NCI-H510A (cell line): ENCODE results near the gene EPHA8.

Experiments
- DNase-seq: peaks from one replicate; lab custom pipeline; 2025; lab: John Stamatoyannopoulos, UW

The EPHA8 gene

DNA sequence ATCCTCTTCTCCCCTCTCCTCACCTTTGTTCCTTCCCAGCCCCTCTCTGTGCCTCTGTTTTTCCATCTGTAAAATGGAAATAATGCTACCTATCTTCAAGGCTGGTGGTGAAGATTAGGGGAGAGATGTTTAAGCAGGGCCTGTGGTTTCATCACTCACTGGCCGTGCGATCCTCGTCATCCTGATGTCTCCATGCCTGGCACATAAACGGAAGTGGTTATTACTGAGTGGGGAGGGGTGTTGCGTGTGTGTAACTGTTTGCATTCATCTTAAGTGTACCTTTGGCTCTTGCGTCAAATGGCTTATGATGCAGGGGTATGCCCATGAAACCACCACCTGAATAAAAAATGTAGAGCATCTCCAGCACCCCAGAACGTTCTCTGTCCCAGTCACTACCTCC lies 56.0 kb downstream of the EPHA8 start:
- no peak for DNase-seq

DNA sequence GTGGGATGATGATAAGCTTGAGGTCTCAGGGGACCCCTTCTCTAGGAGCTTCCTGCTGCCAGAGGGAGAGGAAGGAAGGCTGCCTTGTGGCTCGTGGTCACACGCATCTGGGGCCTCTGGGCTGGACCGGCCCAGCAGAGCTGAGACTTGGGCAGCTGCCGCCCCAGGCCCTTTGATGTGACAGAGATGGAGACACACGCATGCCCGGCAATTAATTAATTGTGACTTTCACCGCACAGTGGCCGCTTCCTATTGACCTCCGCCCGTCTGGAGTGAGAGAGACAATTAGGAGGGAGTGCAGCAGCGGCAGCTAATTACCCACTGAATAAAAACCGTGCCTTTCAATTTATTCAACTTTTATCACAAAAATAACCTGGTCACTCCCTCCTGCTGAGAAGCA lies 56.5 kb downstream of the EPHA8 start:
- no peak for DNase-seq

DNA sequence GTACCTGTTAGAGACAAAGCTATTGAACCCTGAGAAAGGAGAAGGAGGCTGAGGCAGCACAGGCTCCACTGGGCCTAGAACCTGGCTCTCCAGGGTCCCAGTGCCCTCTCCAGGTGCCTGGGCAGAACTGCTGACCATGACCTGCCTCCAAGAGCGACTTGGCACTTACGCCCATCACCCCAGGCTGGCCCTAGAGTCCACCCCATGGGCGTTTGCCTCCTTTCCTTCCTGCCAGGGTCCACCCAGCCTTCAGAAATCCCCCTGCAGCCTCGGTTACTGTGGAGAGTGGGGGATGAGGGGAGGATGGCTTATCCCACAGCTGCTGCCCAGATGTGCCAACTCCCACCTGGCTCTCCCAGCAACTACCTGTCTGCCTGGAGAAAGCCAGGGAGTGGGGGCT lies 58.5 kb downstream of the EPHA8 start:
- DNase-seq = no peak

DNA sequence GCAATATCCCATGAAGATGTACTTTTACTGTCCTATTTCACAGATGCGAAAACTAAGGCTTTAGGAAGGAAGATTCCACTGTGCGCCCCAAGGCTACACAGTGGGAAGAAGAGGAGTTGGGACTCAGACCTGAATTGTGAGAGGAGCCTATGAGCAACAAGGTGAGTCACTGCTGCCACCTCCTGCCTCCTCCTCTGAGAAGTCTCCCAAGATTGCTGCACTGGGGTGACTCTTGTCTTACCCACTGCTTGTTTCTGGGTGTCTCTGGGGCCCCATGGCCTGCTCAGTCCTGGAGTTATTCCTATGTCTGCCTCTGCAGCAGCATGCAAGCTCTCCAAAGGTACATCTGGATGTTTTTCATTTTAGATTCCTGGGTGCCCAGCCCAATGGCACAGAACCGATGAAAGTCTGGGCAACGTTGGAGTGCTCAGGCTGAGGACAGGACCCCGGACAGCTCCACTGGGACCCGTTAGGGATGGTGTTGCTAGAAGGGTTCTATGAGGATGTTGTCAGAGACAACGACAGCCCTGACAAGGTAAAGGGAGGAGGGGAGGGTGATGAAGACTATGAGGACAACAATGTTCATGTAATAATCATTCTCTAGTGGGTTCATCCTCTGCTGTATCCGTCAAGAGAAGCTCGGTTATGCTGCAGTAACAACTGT lies 62.1 kb downstream of the EPHA8 start:
- DNase-seq = no peak

DNA sequence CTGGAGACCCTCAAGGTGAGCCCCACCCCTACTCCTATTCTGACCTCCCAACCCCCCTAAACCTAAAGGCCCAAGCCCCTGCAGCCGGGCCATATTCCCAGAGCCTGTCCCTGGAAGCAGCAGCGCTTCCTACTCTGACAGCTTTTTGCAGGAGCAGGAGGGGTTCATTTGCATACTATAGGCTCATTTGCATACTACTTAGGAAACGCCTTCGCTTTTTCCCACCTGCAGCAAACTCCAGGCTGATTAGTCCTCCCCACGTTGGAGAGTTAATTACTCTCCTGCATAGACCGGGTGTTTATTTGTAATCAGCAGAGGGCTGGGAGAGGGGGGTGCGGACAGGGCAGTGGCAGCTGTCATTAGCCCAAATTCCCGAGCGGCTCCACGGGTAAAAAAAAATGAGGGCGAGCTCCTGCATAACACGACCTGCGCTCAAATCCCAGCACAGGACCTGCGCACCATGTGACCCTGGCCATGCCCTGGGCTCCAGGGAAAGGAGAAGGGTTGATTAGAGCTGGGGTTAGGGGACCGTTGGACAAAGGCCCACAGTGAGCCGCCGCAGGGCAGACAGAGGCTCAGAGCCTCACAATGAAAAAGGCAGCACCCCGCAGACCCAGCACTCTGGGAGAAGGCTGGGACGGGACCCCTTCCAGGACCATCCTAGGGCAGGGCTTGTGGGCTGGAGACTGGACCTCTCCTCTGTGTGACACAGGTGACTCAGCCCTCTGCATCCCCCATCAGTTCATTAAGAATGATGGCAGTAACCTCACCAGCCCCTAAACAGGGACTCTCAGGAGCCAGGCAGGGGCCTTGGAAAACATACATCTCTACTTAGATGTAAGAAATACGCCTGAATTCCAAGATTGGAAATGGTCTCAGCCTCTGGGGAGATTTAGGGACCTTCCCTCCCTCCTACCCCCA lies 63.2 kb downstream of the EPHA8 start:
- DNase-seq = no peak

DNA sequence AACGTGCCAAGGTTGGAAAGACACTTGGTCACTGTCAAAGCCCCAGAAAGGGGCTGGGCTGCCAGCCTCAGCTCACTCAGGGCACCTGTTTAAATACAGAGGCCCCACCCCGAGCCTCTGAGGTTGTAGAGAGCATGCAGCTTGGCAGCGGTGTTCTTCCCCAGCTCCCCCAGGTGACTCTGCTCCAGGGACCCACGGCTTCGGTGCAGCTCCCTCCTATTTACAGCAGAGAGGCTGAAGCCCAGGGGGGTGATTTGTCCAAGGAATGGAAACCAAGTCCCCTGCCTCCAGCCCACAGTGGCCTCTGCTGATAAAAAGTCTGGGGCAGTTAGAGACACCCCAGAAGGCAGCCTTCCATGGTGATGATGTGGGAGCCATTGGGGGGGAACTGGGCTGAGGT lies 64.0 kb downstream of the EPHA8 start:
- peak; percentile 64 for DNase-seq

DNA sequence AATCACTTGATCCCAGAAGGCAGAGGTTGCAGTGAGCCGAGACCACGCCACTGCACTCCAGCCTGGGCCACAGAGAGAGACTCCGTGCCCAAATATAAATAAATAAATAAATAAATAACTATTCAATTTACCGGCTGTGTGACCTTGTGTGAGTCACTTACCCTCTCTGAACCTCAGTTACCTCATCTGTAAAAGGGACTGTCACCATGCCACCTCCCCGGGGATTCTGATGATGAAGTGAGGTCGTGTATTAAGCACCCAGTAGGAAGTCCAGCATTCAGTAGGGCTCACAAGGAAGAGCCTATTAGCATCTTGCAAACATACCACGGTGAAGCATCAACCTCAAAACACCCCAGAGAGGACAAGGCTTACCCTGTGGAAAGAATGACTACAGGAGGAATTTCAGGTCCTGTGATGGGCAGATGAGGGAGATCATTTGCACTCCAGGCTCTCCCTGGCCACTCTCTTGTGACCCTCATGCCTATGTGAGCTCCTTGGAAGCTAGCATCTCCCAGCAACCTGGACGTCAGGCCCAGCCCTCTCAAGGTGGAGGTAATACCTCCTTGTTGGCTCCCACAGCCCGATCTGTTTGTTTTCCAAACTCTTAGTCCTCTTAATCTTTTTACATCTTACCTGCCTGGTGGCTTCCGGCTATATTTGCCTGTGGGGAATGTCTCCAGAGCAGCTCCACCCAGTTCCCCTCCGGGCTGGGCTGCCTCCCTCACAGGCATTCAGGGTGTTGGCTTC lies 65.6 kb downstream of the EPHA8 start:
- DNase-seq = no peak

DNA sequence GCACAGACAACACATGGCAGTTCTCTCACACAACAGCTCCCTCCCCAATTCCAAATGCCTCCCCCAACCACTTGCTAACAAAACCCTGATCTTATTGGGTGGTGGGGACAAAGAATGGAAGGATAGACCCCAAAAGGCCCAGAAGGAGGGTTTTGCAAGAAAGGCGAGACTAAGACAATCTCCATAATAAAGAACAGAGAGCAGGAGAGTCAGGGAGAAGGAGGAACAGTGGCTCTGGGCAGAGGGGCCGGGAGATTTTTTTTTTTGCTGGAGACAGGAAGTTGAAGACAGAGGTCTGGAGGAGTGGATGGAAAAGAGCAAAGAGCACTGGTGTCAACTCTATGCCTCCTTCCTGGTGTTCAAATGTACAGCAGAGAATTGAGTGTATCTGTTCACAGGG lies 66.6 kb downstream of the EPHA8 start:
- DNase-seq = no peak

DNA sequence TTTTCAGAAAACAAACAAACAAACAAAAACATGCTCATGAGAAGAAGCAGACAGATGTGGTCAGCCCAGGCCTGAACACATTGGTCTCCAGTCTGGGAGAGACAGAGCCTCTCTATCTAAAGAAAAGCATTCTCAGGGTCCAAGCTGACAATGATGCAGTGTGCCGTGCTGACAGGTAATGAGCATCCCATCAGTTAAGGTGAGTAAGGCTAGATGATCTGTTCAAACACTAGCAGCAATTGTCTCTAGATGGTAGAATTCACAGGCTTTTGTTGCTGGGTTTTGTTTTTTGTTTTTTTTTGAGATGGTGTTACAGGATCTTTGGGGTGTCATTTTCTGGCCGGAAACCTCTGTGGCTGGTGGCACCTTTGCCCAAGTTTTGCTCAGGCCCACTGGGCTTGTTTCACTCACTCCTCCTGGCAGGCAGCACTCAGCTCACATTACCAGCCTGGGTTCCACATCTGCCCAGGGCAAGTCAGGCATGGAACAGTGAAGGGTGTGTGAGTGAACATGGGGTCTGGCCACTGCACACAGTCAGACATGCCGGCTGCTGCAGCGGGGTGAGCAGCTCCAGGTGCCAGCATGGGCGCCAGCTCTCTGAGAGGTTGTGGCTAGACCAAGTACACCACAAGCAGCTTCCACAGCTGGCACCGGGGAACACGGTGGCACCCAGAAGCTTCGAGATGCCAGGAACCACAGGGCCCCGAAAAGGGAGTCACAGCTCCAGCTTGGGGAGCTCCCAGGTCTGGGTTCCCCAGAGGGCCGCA lies 70.6 kb downstream of the EPHA8 start:
- DNase-seq = no peak

DNA sequence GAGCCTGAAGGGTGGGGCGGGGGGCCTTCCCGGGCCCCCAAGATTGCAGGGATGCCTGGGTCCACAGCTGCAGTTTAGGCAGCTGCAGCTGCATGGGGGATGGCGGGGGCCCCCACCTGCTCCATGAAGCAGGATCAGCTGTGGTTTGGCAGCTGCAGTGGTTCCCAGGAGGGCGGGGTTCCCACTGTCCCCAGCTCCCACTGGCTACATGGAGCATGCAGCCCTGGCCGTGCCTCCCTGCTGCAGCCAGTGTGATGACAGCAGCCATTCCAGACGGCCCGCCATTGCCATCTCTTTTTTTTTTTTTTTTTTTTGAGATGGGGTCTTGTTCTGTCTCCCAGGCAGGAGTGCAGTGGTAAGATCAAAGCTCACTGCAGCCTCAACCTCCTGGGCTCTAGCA lies 72.1 kb downstream of the EPHA8 start:
- DNase-seq = no peak

DNA sequence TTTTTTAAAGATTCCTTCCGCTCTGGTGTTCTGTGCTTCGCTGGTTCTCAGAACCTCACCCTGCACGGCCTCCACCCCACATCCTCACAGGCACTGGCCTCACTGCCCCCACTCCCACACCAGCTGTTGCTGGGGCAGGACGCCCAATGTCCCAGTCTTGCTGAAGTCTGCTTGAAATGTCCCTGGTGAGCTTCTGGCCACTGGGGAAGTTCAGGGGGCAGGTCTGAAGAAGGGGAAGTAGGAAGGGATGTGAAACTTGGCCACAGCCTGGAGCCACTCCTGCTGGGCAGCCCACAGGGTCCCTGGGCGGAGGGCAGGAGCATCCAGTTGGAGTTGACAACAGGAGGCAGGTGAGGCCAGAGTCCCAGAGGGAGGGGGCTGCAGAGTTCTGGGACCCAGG lies 73.1 kb downstream of the EPHA8 start, which contains the start of gene C1QA:
C1QA (plus strand) TSS at position 276 of the 400 bp plus-strand sequence. CDS start 989 bp downstream, outside the sequence.
- no peak for DNase-seq

DNA sequence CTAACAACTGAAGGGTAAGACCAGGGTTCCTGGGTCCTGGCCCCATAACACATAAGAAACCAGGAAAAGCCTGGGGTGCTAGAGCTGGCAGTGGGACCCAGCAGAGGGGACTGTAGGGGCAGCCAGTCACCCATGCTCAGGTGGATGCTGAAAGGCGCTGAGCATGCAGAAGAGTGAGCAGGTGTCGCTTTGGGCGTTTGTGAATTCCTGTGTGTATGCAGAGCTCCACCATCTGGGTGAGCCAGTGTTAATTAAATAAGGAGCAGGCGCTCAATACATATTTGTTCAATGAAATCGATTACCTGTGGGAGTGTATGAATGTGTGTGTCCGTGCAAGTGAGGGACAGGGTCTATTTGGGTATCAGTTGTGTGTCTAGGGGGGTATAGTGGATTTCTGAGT lies 73.6 kb downstream of the EPHA8 start:
- no peak for DNase-seq

DNA sequence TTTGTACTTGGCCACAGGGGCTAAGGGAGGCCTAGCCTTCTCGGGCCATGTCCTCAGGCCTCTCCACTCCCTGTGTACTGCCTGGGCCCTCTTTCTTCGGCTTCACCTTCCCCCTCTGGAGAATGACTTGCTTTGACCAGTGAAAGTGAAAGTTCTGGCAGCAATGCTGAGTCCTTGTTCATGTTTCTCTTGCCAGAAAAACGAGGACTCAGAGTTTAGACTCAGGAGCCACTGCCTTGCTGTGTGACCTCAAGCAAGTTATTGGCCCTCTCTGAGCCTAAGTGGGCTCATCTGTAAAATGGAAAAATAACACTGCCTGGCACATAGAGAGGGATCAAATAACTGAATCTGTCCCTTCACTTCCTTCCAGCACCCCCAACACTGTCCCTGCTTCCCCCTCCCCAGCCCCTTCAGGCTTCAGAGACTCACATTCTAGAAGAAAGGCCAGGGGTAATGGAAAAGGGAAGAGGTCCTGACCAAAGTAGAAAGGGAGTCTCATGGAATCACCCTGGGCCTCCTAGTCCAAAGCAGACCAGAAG lies 74.7 kb downstream of the EPHA8 start:
- DNase-seq = no peak

DNA sequence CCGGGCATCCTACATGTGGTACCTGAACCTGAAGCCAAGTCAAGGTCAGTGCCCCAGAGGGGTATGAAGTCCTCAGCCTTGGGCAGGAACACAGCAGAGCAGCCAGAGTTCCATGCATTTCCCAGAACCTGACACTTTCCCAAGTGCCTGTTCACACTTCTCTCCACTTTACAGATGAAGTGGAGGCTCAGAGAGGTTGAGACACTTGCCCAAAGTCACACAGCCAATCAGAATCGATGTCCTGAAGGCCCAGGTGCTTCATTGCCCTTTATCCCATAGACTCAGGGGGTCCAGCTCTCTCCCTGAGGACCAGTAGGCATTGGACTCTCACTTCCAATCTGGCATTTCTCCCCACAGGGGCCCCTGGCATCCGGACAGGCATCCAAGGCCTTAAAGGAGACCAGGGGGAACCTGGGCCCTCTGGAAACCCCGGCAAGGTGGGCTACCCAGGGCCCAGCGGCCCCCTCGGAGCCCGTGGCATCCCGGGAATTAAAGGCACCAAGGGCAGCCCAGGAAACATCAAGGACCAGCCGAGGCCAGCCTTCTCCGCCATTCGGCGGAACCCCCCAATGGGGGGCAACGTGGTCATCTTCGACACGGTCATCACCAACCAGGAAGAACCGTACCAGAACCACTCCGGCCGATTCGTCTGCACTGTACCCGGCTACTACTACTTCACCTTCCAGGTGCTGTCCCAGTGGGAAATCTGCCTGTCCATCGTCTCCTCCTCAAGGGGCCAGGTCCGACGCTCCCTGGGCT lies 75.4 kb downstream of the EPHA8 start:
- DNase-seq = no peak

DNA sequence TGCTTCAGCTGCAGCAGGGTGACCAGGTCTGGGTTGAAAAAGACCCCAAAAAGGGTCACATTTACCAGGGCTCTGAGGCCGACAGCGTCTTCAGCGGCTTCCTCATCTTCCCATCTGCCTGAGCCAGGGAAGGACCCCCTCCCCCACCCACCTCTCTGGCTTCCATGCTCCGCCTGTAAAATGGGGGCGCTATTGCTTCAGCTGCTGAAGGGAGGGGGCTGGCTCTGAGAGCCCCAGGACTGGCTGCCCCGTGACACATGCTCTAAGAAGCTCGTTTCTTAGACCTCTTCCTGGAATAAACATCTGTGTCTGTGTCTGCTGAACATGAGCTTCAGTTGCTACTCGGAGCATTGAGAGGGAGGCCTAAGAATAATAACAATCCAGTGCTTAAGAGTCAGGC lies 76.0 kb downstream of the EPHA8 start:
- no peak for DNase-seq

DNA sequence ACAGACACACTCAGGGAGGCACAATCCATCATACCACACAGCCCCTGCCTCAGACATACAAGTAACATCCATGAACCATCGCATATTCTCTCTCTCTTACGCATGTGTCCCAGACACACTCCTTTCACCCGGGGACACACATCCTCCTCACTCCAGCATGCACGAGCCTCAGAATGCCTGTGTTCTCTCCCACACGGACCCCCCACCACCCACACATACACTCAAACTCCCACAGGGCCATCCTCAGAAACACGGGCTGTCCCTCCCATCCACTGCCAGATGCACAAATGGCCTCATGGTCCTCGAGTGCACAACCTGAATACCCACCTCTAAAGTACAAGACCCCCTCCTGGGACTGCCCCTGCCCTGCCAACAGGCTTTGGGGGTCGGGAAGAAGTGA lies 78.0 kb downstream of the EPHA8 start:
- DNase-seq = no peak

DNA sequence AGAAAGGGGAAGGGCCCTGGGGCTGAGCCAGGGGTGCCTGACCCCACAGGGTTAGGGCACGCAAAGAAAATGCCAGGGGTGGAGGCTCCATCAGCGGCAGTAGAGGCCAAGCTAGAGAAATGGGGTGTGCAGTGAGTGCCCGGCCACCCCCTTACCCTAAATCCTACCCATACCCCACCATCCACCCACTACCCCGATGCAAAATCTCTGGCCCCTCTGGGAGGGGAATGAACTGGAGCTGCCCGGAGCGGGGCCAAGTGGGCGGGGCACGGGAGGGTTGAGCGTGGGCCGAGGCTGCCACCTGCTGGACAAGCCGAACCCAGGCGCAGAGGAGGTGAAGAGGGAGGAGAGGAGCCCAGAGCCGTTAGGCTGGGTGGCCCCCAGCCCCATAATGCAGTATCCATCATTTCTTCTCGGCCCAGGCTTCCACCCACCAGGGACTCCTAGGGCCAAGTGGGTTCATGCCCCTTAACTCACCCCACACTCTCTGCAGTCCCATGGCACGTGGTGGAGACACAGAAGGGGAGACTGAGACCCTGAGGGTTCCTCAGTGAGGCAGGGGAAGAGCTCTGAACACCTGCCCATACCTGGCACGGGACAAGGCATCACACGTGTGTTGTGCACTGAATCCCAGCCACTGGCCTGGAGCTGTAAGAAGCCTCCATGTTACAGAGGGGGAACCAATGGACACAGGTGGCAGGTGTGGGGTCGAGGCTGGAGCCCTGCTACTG lies 78.8 kb downstream of the EPHA8 start:
- peak; percentile 24 for DNase-seq

DNA sequence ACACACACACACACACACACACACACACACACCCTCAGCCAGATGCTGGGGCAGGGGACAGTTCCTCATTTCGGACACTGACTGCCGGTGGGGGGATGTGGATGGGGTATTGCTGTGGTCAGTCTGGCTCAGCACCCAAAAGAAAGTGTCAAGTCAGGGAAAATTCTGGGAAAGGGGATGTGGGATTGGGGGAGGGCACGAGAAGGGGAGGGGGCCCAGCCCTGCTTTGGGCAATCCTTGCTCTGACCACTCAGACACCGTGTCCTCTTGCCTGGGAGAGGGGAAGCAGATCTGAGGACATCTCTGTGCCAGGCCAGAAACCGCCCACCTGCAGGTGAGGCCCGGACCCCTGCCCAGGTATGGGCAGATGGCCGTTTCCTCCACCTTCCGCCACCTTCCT lies 80.1 kb downstream of the EPHA8 start, which contains the start of gene C1QC:
C1QC (plus strand) TSS at position 253 of the 400 bp plus-strand sequence. CDS start 391 bp downstream, outside the sequence.
- no peak for DNase-seq

DNA sequence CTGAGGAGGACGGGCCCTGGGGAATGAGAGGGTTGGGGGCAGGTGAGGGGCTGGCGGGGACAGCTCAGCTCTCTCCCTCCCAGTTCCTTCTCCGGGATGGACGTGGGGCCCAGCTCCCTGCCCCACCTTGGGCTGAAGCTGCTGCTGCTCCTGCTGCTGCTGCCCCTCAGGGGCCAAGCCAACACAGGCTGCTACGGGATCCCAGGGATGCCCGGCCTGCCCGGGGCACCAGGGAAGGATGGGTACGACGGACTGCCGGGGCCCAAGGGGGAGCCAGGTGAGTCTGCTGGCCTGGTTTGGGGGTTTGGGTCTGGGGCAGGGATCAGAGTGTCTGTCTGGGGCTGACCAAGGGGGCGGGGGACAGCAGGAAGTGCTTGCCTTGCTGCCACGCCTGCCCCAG lies 80.6 kb downstream of the EPHA8 start:
- no peak for DNase-seq

DNA sequence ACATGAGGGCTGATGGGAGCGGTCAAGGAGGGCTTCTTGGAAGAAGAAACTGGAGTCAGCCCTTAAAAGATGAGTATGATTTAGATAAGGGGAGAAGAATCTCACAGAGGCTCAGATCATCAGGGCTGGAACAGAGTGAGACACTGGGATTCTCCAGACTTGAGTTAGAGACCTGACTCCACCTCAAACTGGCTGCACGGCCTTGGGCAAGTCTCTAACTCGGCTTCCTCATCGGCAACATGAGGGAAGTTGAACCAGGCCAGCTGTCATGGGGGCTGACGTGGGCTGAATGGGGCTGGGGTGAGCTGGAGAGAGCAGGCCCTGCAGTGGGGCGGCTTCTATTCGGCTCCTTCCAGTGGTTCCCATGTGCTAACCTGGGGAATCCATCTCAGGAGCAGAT lies 82.6 kb downstream of the EPHA8 start:
- DNase-seq = no peak
